ENCODE data around the gene CYB561A3.

CYB561A3 gene

GRCh38 chr11:61329871-61330270 lies 31.8 kb downstream of the CYB561A3 start:
- no peak overlapping the region for H3K9ac ChIP-seq (ENCODE audit: insufficient read length)
- DNase-seq (ENCODE audit: low read depth, low spot score) = no peak
- no peak overlapping the region for H3K4me3 ChIP-seq
- no peak for TF ChIP-seq FOXP2 (optimal IDR thresholded peaks at IDR 0.05; ENCODE audit: control extremely low read depth, extremely low read length, insufficient read depth)
- TF ChIP-seq POLR2AphosphoS5 (IDR thresholded peaks at IDR 0.05; ENCODE audit: borderline replicate concordance, low read depth, low read length) = no peak
- TF ChIP-seq EZH2 (IDR thresholded peaks at IDR 0.05) = no peak
- no peak overlapping the region for H3K27ac ChIP-seq
- H3K9me3 ChIP-seq (ENCODE audit: low read depth, low read length) = no peaks in the 10 kb centered on the region
- H3K36me3 ChIP-seq (ENCODE audit: insufficient read depth, low read length) = peaks cover 50% of the 10 kb centered on the region

GRCh38 chr11:61328351-61328750 lies 33.3 kb downstream of the CYB561A3 start:
- TF ChIP-seq FOXP2 (optimal IDR thresholded peaks at IDR 0.05; ENCODE audit: control extremely low read depth, extremely low read length, insufficient read depth) (no peak), POLR2AphosphoS5 (IDR thresholded peaks at IDR 0.05; ENCODE audit: borderline replicate concordance, low read depth, low read length) (no peak), EZH2 (IDR thresholded peaks at IDR 0.05) (no peak)
- Histone ChIP-seq H3K36me3 (ENCODE audit: insufficient read depth, low read length) (peaks cover 62% of the 10 kb centered on the region), H3K4me3 (no peak overlapping the region)

GRCh38 chr11:61327669-61328071 lies 34.0 kb downstream of the CYB561A3 start:
- H3K27ac ChIP-seq = no peak overlapping the region
- DNase-seq (ENCODE audit: low read depth, low spot score) = no peak
- H3K36me3 ChIP-seq (ENCODE audit: insufficient read depth, low read length) = peaks cover 69% of the 10 kb centered on the region
- H3K9me3 ChIP-seq (ENCODE audit: low read depth, low read length) = no peaks in the 10 kb centered on the region
- no peak for TF ChIP-seq POLR2AphosphoS5 (IDR thresholded peaks at IDR 0.05; ENCODE audit: borderline replicate concordance, low read depth, low read length)
- TF ChIP-seq FOXP2 (optimal IDR thresholded peaks at IDR 0.05; ENCODE audit: control extremely low read depth, extremely low read length, insufficient read depth) = no peak
- no peak for TF ChIP-seq EZH2 (IDR thresholded peaks at IDR 0.05)
- H3K4me3 ChIP-seq = no peak overlapping the region
- H3K9ac ChIP-seq (ENCODE audit: insufficient read length) = no peak overlapping the region

More at GRCh38 chr11:61328351-61328750, 33.3 kb downstream of the CYB561A3 start:
- Histone ChIP-seq H3K27ac (no peak overlapping the region), H3K9me3 (ENCODE audit: low read depth, low read length) (no peaks in the 10 kb centered on the region), H3K9ac (ENCODE audit: insufficient read length) (no peak overlapping the region)
- DNase-seq (ENCODE audit: low read depth, low spot score) = no peak

- Histone ChIP-seq H3K27ac (no peak overlapping the region), H3K36me3 (ENCODE audit: insufficient read depth, low read length) (peaks cover 88% of the 10 kb centered on the region), H3K9ac (ENCODE audit: insufficient read length) (no peak overlapping the region), H3K4me3 (no peak overlapping the region), H3K9me3 (ENCODE audit: low read depth, low read length) (no peaks in the 10 kb centered on the region)
- TF ChIP-seq FOXP2 (optimal IDR thresholded peaks at IDR 0.05; ENCODE audit: control extremely low read depth, extremely low read length, insufficient read depth) (no peak), POLR2AphosphoS5 (IDR thresholded peaks at IDR 0.05; ENCODE audit: borderline replicate concordance, low read depth, low read length) (no peak), EZH2 (IDR thresholded peaks at IDR 0.05) (no peak)
- no peak for DNase-seq (ENCODE audit: low read depth, low spot score)
Observed at GRCh38 chr11:61325649-61326414, 35.9 kb downstream of the CYB561A3 start.

GRCh38 chr11:61315260-61315659 lies 46.4 kb downstream of the CYB561A3 start:
- no peak overlapping the region for H3K4me3 ChIP-seq
- H3K27ac ChIP-seq = no peak overlapping the region
- H3K9ac ChIP-seq (ENCODE audit: insufficient read length) = no peak overlapping the region
- H3K9me3 ChIP-seq (ENCODE audit: low read depth, low read length) = no peaks in the 10 kb centered on the region
- DNase-seq (ENCODE audit: low read depth, low spot score) = no peak
- TF ChIP-seq EZH2 (IDR thresholded peaks at IDR 0.05) (no peak), POLR2AphosphoS5 (IDR thresholded peaks at IDR 0.05; ENCODE audit: borderline replicate concordance, low read depth, low read length) (no peak), FOXP2 (optimal IDR thresholded peaks at IDR 0.05; ENCODE audit: control extremely low read depth, extremely low read length, insufficient read depth) (no peak)
- H3K36me3 ChIP-seq (ENCODE audit: insufficient read depth, low read length) = peaks cover 83% of the 10 kb centered on the region

GRCh38 chr11:61310749-61311148 lies 50.9 kb downstream of the CYB561A3 start:
- Histone ChIP-seq H3K4me3 (no peak overlapping the region), H3K27ac (no peak overlapping the region), H3K9ac (ENCODE audit: insufficient read length) (no peak overlapping the region), H3K9me3 (ENCODE audit: low read depth, low read length) (no peaks in the 10 kb centered on the region), H3K36me3 (ENCODE audit: insufficient read depth, low read length) (peaks cover 94% of the 10 kb centered on the region)
- DNase-seq (ENCODE audit: low read depth, low spot score) = no peak
- TF ChIP-seq FOXP2 (optimal IDR thresholded peaks at IDR 0.05; ENCODE audit: control extremely low read depth, extremely low read length, insufficient read depth) (no peak), POLR2AphosphoS5 (IDR thresholded peaks at IDR 0.05; ENCODE audit: borderline replicate concordance, low read depth, low read length) (no peak), EZH2 (IDR thresholded peaks at IDR 0.05) (no peak)

- Histone ChIP-seq H3K27ac (no peak overlapping the region), H3K9me3 (ENCODE audit: low read depth, low read length) (no peaks in the 10 kb centered on the region), H3K36me3 (ENCODE audit: insufficient read depth, low read length) (peaks cover 94% of the 10 kb centered on the region), H3K4me3 (no peak overlapping the region), H3K9ac (ENCODE audit: insufficient read length) (no peak overlapping the region)
- DNase-seq (ENCODE audit: low read depth, low spot score) = no peak
- no peak for TF ChIP-seq POLR2AphosphoS5 (IDR thresholded peaks at IDR 0.05; ENCODE audit: borderline replicate concordance, low read depth, low read length)
- TF ChIP-seq FOXP2 (optimal IDR thresholded peaks at IDR 0.05; ENCODE audit: control extremely low read depth, extremely low read length, insufficient read depth) = no peak
- no peak for TF ChIP-seq EZH2 (IDR thresholded peaks at IDR 0.05)
Observed at GRCh38 chr11:61309739-61310138, 51.9 kb downstream of the CYB561A3 start.

GRCh38 chr11:61309141-61309540 lies 52.5 kb downstream of the CYB561A3 start:
- TF ChIP-seq POLR2AphosphoS5 (IDR thresholded peaks at IDR 0.05; ENCODE audit: borderline replicate concordance, low read depth, low read length) (no peak), FOXP2 (optimal IDR thresholded peaks at IDR 0.05; ENCODE audit: control extremely low read depth, extremely low read length, insufficient read depth) (no peak), EZH2 (IDR thresholded peaks at IDR 0.05) (no peak)
- H3K9ac ChIP-seq (ENCODE audit: insufficient read length) = no peak overlapping the region
- DNase-seq (ENCODE audit: low read depth, low spot score) = no peak
- H3K27ac ChIP-seq = no peak overlapping the region
- no peaks in the 10 kb centered on the region for H3K9me3 ChIP-seq (ENCODE audit: low read depth, low read length)
- peaks cover 91% of the 10 kb centered on the region for H3K36me3 ChIP-seq (ENCODE audit: insufficient read depth, low read length)
- no peak overlapping the region for H3K4me3 ChIP-seq
